Measurements from ENCODE around the gene PDE7B. TPM values are rescaled to one million over a fixed set of nuclear protein-coding genes. Genes with fewer than 3 reads are reported as not detected.

The PDE7B gene
- total RNA-seq, 1 donor: 1.7 TPM

DNA sequence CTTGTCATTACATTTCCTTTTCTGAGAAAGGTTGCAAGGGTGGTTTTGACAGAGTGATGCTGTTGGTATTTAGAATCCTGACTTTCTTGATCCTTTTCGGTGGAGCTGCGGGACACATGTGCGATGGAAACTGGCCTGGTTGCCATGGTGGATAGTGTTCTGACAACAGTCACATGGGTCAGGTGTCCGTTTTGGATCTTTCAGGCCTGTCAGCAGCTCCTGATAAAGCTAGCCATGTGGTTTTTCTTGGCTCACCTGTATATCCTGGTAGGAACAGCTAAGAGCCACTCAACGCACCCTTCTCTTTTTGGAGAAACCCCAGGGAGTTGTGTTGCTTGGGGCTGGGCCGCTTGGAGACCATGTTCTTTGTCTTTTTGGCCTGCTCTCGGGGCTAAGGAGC is 221.2 kb downstream of the PDE7B start:
- H3K4me3 ChIP-seq (ENCODE audit: low read depth, low read length): no peak overlapping the region
- DNase-seq (ENCODE audit: low read depth): no peak
- TF ChIP-seq, protein P1, sequence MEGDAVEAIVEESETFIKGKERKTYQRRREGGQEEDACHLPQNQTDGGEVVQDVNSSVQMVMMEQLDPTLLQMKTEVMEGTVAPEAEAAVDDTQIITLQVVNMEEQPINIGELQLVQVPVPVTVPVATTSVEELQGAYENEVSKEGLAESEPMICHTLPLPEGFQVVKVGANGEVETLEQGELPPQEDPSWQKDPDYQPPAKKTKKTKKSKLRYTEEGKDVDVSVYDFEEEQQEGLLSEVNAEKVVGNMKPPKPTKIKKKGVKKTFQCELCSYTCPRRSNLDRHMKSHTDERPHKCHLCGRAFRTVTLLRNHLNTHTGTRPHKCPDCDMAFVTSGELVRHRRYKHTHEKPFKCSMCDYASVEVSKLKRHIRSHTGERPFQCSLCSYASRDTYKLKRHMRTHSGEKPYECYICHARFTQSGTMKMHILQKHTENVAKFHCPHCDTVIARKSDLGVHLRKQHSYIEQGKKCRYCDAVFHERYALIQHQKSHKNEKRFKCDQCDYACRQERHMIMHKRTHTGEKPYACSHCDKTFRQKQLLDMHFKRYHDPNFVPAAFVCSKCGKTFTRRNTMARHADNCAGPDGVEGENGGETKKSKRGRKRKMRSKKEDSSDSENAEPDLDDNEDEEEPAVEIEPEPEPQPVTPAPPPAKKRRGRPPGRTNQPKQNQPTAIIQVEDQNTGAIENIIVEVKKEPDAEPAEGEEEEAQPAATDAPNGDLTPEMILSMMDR (IDR thresholded peaks at IDR 0.05; ENCODE audit: insufficient read depth, low read depth, low read length): no peak

DNA sequence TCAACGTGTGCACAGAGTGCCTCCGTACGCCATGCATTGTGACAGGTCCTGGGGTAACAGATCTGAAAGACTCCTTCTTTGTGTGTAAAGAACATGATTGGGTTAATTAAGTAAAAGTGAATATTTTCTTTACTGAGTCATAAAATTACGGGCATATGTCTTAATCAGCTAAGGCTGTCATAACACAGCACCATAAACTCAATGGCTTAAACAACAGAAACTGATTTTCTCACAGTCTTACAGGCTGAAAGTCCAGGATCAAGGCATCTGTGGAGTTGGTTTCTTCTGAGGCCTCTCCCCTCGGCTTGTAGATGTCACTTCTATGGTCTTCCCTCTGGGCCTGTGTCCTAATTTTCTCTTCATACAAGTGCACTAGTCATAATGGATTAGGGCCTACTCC is 221.7 kb downstream of the PDE7B start:
- no peak overlapping the region for H3K4me3 ChIP-seq (ENCODE audit: low read depth, low read length)
- peak; percentile 27 for DNase-seq (ENCODE audit: low read depth)
- TF ChIP-seq, protein P1 (IDR thresholded peaks at IDR 0.05; ENCODE audit: insufficient read depth, low read depth, low read length): no peak

DNA sequence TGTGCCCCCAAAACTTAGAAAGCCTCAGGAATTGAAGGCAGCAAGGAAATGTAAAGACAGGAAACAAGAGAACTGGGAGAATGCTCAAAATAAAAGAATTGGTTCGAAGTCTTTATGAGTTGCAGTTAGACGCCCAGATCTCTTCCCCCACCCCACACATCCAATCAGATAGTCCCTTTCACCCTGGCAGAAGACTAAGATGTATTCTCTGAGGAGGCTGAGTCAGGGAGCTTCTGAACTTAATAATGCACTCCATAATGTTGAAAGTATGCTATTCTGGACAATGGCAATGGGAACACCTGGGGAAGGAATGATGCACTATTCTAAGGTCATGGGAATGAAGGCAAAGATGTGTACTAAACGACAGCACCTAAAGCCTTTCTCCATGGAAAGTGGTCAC is 225.0 kb downstream of the PDE7B start:
- no peak for DNase-seq (ENCODE audit: low read depth)
- no peak overlapping the region for H3K4me3 ChIP-seq (ENCODE audit: low read depth, low read length)
- TF ChIP-seq, protein P1 (IDR thresholded peaks at IDR 0.05; ENCODE audit: insufficient read depth, low read depth, low read length): no peak

DNA sequence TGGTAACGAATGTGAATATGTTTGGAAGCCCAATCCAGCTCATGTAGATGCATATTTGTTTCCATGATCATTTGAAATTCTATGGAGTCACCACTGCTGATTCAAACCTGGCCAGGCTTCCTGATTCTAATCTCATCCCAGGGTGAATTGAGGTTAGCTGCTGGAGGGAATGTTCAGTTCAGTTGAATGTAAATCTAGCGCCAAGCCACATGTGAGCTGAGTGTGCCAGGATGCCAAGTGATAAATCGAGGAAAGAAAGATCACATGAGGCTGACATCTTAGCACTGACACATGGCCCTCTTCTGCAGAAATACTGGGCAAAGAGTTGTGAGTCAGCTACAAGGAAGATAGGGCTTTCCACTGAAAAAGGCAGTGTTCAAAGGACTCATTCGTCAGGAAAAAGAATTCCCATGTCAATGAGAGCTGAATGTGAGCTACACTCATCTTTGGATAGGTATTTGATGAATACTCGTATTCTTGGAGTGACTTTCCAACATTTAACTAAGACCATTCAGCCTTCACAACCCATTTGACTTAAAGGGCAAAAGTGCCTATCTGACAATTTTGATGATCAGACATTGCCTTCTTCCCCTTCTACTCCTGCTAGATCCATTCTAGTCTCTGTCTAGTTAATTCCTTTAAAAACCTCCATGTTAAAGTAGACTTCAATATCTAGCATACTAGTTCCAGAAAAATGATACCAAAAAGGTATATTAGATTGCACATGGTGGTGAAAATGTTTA is 226.5 kb downstream of the PDE7B start:
- TF ChIP-seq, protein P1 (IDR thresholded peaks at IDR 0.05; ENCODE audit: insufficient read depth, low read depth, low read length): no peak
- no peak overlapping the region for H3K4me3 ChIP-seq (ENCODE audit: low read depth, low read length)
- peak; percentile 61 for DNase-seq (ENCODE audit: low read depth)

DNA sequence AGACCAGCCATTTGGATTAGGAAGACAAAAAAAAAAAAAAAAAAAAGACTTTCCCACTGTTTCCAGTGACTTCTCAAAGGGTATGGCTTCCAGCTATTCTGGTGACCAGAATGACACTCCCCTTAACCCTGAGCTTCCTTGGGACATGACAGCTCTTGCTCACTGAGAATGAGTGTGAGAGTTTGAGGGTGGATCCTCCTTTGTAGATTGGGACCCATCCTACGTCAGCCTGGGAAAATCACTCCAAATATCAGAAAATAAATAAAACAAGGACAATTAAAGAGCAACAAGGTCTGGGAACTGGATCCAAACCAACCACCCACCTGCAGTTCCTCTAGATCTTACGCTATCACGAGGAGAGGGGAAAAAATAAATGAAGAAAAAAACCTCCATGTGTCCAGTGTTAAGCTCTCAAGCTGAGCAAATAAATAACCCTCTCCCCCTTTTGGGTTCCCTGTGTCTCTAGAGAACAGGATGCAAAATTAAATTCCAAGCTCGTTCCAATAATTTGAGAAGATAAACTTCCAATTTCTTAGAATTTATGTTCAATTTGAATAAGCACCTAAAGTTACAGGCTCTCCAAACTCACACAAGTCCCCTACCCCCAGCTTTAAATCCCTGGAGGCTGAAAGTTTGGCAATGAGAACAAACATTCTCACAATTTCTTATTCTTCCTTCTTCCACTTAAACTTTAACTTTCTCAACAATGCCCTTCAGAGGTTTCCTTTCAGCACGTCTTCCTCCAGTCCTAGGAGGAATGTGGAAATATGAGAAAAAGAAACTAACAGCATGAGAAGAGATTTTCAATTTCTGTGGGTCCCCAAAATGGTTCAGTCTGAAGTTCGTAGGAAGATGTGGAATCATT is 228.4 kb downstream of the PDE7B start:
- TF ChIP-seq, protein P1 (IDR thresholded peaks at IDR 0.05; ENCODE audit: insufficient read depth, low read depth, low read length): no peak
- H3K4me3 ChIP-seq (ENCODE audit: low read depth, low read length): no peak overlapping the region
- no peak for DNase-seq (ENCODE audit: low read depth)

DNA sequence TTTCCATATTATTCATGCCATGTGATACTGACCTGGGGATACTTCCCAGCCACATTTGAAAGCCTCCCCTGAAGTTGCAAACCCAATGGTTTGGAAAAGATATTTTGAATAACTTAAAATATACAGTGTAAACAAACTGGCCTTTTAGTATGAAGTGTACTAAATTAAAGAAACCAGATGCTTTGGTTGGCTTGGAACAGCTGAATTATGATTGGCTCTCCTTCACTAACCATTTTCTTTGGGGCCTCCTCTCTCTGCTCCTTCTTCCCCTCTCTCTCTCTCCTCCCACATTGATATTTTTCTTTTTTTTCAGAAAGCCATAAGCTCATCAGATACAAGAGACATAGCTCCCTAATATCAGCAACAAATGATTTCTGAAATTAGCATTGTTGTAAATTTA is 232.0 kb downstream of the PDE7B start:
- H3K4me3 ChIP-seq (ENCODE audit: low read depth, low read length): no peak overlapping the region
- DNase-seq (ENCODE audit: low read depth): no peak
- TF ChIP-seq, protein P1 (IDR thresholded peaks at IDR 0.05; ENCODE audit: insufficient read depth, low read depth, low read length): no peak

Measured in fibroblast of villous mesenchyme (primary cell).